DOHH2 (cell line): Measurements from ENCODE around the gene MAGEH1.

Source experiments
- CTCF ChIP-seq: fragments of 200-600 bp; sonication (generic); IDR thresholded peaks from one replicate; pipeline ENCODE4 v1.5.1; 2014; ENCODE audit warnings: antibody characterized with exemption, mild to moderate bottlenecking, low read depth, low read length; ENCODE audit not compliant: poor library complexity, severe bottlenecking
- EZH2phosphoT487 ChIP-seq: fragments of 200-600 bp; sonication (generic); IDR thresholded peaks from 2 replicates; pipeline ENCODE4 v1.6.1; 2017; ENCODE audit warnings: borderline replicate concordance, mild to moderate bottlenecking, antibody characterized with exemption, low read length, moderate library complexity, mixed read lengths

GRCh38 chrX:55486736-55487135 lies 34.8 kb downstream of the MAGEH1 start:
- TF ChIP-seq EZH2phosphoT487, result no peak
- no peak for TF ChIP-seq CTCF
